ENCODE results near the gene VCAN. TPM values are rescaled to one million over a fixed set of nuclear protein-coding genes. Genes with fewer than 3 reads are reported as not detected.

VCAN gene
- total RNA-seq, 1 donor from 2014 or later, result 43.5 TPM

DNA sequence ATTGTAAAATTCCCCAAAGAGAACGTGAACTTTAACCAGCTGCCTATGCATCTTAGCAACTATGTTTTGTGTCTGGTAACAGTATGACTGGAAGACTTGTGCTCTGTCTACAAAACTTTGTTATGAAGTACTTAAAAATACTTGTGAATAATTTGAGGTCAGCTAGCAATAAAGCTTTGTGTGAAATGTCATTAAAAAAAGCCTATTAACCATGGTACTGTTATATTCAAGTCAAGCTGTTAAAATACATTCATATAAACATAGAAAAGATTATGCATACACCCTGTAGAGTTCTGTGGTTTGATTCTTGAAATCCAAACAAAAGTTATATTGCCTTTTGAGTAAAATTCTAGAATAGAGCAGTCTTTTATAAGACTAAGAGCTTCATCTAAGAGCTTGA, 60.1 kb downstream of the VCAN start:
- no peak for DNase-seq (ENCODE audit: low spot score)

DNA sequence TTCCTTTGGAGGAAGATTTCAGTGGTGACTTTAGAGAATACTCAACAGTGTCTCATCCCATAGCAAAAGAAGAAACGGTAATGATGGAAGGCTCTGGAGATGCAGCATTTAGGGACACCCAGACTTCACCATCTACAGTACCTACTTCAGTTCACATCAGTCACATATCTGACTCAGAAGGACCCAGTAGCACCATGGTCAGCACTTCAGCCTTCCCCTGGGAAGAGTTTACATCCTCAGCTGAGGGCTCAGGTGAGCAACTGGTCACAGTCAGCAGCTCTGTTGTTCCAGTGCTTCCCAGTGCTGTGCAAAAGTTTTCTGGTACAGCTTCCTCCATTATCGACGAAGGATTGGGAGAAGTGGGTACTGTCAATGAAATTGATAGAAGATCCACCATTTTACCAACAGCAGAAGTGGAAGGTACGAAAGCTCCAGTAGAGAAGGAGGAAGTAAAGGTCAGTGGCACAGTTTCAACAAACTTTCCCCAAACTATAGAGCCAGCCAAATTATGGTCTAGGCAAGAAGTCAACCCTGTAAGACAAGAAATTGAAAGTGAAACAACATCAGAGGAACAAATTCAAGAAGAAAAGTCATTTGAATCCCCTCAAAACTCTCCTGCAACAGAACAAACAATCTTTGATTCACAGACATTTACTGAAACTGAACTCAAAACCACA, 67.4 kb downstream of the VCAN start:
- no peak for DNase-seq (ENCODE audit: low spot score)

GRCh38 chr5:83539463-83539790, 67.9 kb downstream of the VCAN start:
- DNase-seq (ENCODE audit: low spot score), result no peak

DNA sequence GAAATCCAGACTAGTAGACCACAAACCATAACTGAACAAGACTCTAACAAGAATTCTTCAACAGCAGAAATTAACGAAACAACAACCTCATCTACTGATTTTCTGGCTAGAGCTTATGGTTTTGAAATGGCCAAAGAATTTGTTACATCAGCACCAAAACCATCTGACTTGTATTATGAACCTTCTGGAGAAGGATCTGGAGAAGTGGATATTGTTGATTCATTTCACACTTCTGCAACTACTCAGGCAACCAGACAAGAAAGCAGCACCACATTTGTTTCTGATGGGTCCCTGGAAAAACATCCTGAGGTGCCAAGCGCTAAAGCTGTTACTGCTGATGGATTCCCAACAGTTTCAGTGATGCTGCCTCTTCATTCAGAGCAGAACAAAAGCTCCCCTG, 68.6 kb downstream of the VCAN start:
- no peak for DNase-seq (ENCODE audit: low spot score)

DNA sequence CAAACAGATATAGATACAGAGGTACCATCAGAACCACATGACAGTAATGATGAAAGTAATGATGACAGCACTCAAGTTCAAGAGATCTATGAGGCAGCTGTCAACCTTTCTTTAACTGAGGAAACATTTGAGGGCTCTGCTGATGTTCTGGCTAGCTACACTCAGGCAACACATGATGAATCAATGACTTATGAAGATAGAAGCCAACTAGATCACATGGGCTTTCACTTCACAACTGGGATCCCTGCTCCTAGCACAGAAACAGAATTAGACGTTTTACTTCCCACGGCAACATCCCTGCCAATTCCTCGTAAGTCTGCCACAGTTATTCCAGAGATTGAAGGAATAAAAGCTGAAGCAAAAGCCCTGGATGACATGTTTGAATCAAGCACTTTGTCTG, 69.2 kb downstream of the VCAN start:
- no peak for DNase-seq (ENCODE audit: low spot score)

- DNase-seq (ENCODE audit: low spot score), result no peak
These were observed 71.3 kb downstream of the VCAN start for GRCh38 chr5:83542839-83543238.

DNA sequence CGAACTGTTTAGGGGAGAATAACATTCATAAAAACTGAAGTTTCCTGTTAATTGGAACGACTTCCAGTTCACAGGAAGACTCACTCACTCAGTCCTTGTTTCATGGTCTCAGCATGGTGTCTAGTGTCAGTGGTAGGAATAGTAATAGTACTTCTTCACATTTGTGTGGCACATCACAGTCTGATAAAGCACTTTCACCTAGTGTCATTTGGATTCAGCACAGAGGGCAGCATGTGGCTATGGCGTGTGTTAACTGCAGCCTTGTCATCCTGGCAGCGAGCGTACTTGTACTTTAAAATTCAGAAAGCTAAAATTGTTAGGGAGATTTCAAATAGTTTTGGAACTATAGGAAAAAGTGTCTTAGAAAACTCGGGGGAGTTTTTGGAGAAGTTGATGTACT, 72.4 kb downstream of the VCAN start:
- no peak for DNase-seq (ENCODE audit: low spot score)

DNA sequence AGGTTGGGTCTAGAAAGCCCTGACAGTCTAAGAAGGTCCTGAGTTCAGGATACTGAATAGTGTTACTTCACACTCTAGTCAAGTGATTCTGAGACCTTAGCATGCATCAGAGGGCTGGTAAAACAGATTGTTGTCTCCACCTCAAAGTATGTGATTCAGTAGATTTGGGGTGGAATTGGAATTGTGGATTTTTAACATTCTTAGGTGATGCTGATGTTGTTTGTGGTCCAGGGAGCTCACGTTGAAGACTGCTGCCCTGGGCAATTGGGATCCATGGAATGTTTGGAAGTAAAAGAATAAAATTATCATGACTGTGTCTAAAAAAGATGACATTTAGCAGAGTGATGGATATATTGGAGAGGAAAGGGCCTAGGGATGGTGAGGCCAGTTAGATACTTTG, 75.6 kb downstream of the VCAN start:
- no peak for DNase-seq (ENCODE audit: low spot score)

GRCh38 chr5:83547889-83548288, 76.3 kb downstream of the VCAN start:
- DNase-seq (ENCODE audit: low spot score), result no peak

GRCh38 chr5:83548581-83548980, 77.0 kb downstream of the VCAN start:
- no peak for DNase-seq (ENCODE audit: low spot score)

DNA sequence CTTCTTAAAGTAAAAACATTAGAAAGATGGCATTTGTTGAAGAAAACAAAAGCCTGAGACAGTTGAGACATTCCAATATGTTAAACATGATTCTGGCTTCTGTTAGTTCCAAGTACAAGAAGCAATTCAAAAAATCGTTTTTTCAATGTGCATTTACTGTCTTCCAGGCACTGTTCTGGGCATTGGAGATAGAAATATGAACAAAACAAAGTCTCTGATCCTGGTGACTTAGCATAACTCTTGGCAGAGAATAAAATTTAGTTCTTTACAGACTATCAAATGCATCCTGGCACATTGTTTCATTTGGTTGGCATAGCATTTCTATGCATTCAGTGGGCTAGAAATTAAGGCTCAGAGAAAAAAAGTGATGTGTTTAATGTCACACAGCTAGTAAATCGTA, 77.5 kb downstream of the VCAN start:
- DNase-seq (ENCODE audit: low spot score), result no peak

- no peak for DNase-seq (ENCODE audit: low spot score)
These were observed 78.1 kb downstream of the VCAN start for GRCh38 chr5:83549674-83550073.

- DNase-seq (ENCODE audit: low spot score), result no peak
These were observed 80.3 kb downstream of the VCAN start for GRCh38 chr5:83551821-83552220.

- DNase-seq (ENCODE audit: low spot score), result no peak
These were observed 80.7 kb downstream of the VCAN start for GRCh38 chr5:83552275-83552674.

DNA sequence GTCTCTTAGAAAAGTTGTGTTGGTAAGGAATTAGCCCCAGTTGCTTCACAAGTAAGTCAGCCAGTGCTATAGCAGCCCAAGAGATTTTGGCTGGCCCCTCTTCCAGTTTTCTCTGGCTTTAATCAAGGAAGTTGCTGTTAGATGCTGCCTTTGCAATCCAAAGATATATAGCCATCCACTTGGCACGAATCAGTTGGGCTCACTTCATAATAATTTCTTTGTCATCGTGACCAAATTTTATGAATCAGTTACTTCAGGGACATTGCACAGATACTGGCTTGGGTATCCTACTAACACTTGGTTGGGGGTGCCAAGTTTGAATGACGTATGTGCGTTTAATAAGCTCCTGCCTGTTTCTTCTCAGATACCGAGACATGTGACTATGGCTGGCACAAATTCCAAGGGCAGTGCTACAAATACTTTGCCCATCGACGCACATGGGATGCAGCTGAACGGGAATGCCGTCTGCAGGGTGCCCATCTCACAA, 81.5 kb downstream of the VCAN start:
- peak; percentile 47 for DNase-seq (ENCODE audit: low spot score)

GRCh38 chr5:83554133-83554532, 82.6 kb downstream of the VCAN start:
- DNase-seq (ENCODE audit: low spot score), result peak; percentile 40

- DNase-seq (ENCODE audit: low spot score), result no peak
These were observed 83.1 kb downstream of the VCAN start for GRCh38 chr5:83554686-83555085.

DNA sequence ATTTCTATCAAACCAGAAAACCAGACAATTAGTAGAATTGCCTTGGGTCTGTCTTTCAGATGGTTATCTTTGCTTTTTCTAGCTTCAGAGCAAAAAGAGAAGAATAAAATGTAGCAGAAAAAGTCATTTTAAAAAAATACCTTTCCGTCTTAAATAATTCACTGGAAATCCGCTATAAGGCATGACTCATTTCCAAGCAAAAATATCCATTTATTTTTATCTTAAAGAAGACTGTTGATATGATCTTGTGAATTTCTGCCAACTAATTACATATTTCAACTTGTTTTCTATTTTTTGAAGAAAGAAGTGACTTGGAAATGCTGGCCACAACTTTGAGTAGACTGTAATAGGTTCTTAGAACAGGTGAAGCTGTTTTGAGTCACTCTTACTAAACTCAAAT, 83.7 kb downstream of the VCAN start:
- no peak for DNase-seq (ENCODE audit: low spot score)

GRCh38 chr5:83556190-83556589, 84.6 kb downstream of the VCAN start:
- no peak for DNase-seq (ENCODE audit: low spot score)

DNA sequence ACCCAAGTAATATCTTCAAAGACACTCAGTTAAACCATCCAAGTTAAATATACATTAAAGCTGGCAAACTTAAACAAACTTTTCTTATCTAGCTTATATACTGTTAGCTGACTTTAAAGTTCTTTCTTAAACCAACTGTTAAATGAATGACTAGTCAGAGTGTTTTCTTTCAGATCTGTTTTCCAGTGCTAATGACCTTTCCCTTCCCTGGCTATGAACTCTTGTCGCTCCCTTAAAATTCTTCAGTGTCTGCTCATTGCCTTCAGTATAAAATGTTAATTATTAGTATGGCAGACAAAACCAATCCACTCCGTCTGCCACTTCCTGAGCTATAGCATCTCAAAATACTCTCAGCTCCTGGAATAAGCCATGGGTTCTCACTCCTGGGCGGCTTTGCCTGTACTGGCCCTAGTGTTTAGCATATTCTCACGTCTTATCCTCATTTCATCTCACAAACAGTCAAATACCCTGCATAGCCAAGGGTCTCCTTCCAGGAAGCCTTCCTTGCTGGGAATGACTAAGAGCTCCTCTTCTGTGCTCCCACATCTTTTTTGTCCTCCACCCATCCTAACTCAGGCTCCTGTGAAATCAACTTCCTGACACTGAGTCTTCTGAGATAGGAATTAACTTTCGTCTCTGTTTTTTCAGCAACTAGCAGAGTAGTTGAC, 87.7 kb downstream of the VCAN start:
- no peak for DNase-seq (ENCODE audit: low spot score)

DNA sequence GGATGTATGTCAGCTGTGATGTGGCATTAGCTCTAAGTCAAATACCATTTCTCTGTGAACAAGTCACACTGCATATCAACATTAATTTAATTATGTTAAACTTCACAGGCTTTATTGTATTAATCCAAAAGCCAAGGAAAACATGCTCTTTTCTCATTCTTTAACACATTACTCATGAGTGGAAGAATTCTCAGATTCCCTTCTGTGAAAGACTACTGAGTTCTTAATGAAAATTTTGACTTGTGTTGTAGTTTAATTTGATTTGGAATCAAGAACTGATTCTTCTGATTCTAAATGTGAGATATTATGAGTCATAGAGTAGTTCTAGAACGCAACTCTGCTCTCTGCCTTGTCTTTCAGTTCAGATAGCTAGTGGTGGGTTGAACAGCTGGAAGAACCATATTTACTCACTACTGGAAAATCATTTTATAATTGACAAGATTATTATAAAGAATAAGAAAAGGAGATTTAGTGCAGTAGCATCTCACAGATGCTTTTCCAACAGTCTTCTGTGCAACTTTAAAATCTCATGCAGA, 90.6 kb downstream of the VCAN start:
- DNase-seq (ENCODE audit: low spot score), result no peak

GRCh38 chr5:83562791-83563557, 91.4 kb downstream of the VCAN start:
- DNase-seq (ENCODE audit: low spot score), result no peak

DNA sequence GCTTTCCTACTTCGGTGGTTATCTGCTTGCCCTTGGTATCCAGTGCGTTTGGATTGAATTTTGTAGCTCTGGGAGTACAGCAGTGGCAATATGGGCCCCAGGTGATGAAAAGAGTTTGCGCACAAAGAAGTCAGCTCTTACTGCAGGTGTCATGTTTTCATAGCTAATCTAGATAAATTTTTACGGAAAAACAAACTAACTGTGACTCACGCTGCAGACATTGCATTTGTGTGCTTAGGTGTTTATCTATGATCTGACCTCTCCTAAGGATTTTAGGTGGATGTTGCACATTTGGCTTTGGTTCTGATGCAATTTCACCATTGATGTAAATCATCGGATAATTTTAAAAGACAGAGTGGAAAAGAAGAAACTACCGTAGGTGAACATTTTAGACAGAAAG, 92.1 kb downstream of the VCAN start:
- DNase-seq (ENCODE audit: low spot score), result no peak

Measured in mucosa of gallbladder (tissue), 1 donor.